SK-N-SH (cell line): Measurements from ENCODE around the gene MALRD1.

ENCODE experiments used
- CTCF ChIP-seq: fragments of 200-600 bp; sonication (generic); IDR thresholded peaks from 2 replicates; pipeline ENCODE4 v1.6.1; 2017; ENCODE audit warnings: antibody characterized with exemption, mild to moderate bottlenecking, moderate library complexity
- GABPA ChIP-seq: IDR thresholded peaks from 2 replicates; pipeline ENCODE4 v1.4.0; 2012; ENCODE audit warnings: low read depth, mild to moderate bottlenecking
- POLR2AphosphoS5 ChIP-seq: IDR thresholded peaks from 2 replicates; pipeline ENCODE4 v1.6.1; 2012; ENCODE audit warnings: low read depth, low read length
- RAD21 ChIP-seq: IDR thresholded peaks from 2 replicates; pipeline ENCODE4 v1.6.1; 2012; ENCODE audit warnings: mild to moderate bottlenecking, low read length
- RXRA ChIP-seq: IDR thresholded peaks from 2 replicates; pipeline ENCODE4 v1.4.0; 2012; ENCODE audit warnings: low read depth, mild to moderate bottlenecking, borderline replicate concordance
- ZBTB33 ChIP-seq: IDR thresholded peaks from 2 replicates; pipeline ENCODE4 v1.4.0; 2012; ENCODE audit warnings: low read depth, borderline replicate concordance
- TF ChIP-seq, protein P1 (sequence below): IDR thresholded peaks from 2 replicates; pipeline ENCODE4 v1.4.0; 2012; ENCODE audit warnings: low read depth

GRCh38 chr10:19616966-19617365 is 568.4 kb downstream of the MALRD1 start:
- TF ChIP-seq GABPA = no peak
- TF ChIP-seq, protein P1, sequence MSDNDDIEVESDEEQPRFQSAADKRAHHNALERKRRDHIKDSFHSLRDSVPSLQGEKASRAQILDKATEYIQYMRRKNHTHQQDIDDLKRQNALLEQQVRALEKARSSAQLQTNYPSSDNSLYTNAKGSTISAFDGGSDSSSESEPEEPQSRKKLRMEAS = no peak
- TF ChIP-seq ZBTB33 = no peak
- no peak for TF ChIP-seq RXRA
- no peak for TF ChIP-seq POLR2AphosphoS5
- TF ChIP-seq RAD21 = no peak
- TF ChIP-seq CTCF = no peak
